ENCODE data around the gene PRKCE. TPM values are rescaled to one million over a fixed set of nuclear protein-coding genes. Genes with fewer than 3 reads are reported as not detected.

Gene PRKCE
- total and polyA plus RNA-seq, 2 donors (not counting 3 experiments of a cell fraction or from before 2014, with no cell fraction given): 27.9 to 33.9 TPM

DNA sequence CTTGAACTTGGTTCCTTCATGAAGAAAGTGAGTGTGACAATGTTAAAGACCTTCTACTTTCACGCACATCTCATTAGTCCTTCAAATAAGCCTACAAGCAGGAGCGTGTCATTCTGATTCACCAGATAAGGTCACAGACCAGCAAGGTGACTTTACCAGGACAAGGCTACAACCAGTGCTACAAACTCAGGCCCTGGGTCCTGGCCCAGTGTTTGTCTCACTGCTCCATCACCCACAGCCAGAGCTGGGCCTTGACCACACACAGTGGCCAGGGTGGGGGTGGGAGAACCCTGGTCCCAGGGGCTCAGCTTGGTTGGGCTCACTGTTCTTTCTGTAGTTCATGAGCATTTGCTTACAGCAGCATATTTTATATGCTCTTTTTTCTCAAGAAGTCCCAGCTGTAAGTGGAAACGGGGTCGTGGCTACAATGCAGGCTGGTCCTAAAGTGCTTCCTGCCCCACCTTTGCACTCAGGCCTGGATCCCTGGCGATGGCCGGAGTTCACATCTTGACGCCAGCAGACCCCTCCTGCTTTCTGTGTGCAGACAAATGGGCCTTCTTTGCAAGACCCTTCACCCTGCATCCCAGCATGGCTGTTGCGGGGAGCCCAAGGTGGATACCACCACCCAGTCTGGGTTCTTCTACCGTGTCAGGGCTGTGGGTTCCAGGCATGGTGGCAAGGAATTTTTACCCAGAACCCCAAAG lies 492.1 kb downstream of the PRKCE start:
- no peaks in the 10 kb centered on the region for H3K79me2 ChIP-seq (ENCODE audit: control insufficient read depth, insufficient read depth, low read length)
- ChIA-PET CTCF (interaction anchor here (0.6 to 1.6 kb wide), 3 partner anchors 46 to 114 kb away, joined by 3 read pairs; no protein-coding TSS in a partner anchor), POLR2A (no interaction called here)
- no peaks in the 10 kb centered on the region for H4K20me1 ChIP-seq (replicated peaks; ENCODE audit: control insufficient read depth, extremely low read depth, insufficient read depth, low read length)
- TF ChIP-seq MYC (IDR thresholded peaks at IDR 0.05; ENCODE audit: low read depth, low read length): no peak
- no peak for TF ChIP-seq POLR2AphosphoS5 (IDR thresholded peaks at IDR 0.05; ENCODE audit: insufficient read depth, low read depth, low read length)
- no peak for TF ChIP-seq JUN (IDR thresholded peaks at IDR 0.05; ENCODE audit: borderline replicate concordance, insufficient read depth, insufficient read length, low read depth)
- TF ChIP-seq, protein P1, sequence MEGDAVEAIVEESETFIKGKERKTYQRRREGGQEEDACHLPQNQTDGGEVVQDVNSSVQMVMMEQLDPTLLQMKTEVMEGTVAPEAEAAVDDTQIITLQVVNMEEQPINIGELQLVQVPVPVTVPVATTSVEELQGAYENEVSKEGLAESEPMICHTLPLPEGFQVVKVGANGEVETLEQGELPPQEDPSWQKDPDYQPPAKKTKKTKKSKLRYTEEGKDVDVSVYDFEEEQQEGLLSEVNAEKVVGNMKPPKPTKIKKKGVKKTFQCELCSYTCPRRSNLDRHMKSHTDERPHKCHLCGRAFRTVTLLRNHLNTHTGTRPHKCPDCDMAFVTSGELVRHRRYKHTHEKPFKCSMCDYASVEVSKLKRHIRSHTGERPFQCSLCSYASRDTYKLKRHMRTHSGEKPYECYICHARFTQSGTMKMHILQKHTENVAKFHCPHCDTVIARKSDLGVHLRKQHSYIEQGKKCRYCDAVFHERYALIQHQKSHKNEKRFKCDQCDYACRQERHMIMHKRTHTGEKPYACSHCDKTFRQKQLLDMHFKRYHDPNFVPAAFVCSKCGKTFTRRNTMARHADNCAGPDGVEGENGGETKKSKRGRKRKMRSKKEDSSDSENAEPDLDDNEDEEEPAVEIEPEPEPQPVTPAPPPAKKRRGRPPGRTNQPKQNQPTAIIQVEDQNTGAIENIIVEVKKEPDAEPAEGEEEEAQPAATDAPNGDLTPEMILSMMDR (IDR thresholded peaks at IDR 0.05; ENCODE audit: extremely low read depth in 1 of 2, insufficient read depth in 1 of 2, low read depth in 1 of 2, low read length in 2 of 2): no peak
- no peak for TF ChIP-seq GATA2 (IDR thresholded peaks at IDR 0.05; ENCODE audit: insufficient read depth, insufficient read length, low read depth, low read length)
- no peak for TF ChIP-seq FOS (IDR thresholded peaks at IDR 0.05; ENCODE audit: borderline replicate concordance, insufficient read depth, low read length)
- TF ChIP-seq, protein P2, sequence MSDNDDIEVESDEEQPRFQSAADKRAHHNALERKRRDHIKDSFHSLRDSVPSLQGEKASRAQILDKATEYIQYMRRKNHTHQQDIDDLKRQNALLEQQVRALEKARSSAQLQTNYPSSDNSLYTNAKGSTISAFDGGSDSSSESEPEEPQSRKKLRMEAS (IDR thresholded peaks at IDR 0.05; ENCODE audit: insufficient read depth, insufficient read length): no peak
- TF ChIP-seq EZH2 (IDR thresholded peaks at IDR 0.05; ENCODE audit: borderline replicate concordance, low read depth, low read length, severe bottlenecking): no peak
- TF ChIP-seq POLR2A (IDR thresholded peaks at IDR 0.05; ENCODE audit: low read depth, low read length): no peak
- no peaks in the 10 kb centered on the region for H3K9me3 ChIP-seq (replicated peaks; ENCODE audit: control insufficient read depth, insufficient read depth, low read length)
- H3K4me3 ChIP-seq (replicated peaks in 1 of 3; ENCODE audit: insufficient read depth in 1 of 3, low read depth in 1 of 3, low read length in 3 of 3): no peak overlapping the region
- no TSS peak for BruUV-seq (replicated peaks)
- H3K36me3 ChIP-seq (ENCODE audit: control insufficient read depth in 2 of 2, extremely low read depth in 1 of 2, insufficient read depth in 2 of 2, low read length in 2 of 2): peaks cover 3 to 9% of the 10 kb centered on the region in 2 experiments
- DNase-seq (ENCODE audit: low read depth, low spot score) (no peak), FAIRE-seq (no peak)
- dilution Hi-C loops (cut with MboI; ENCODE audit: extremely low pct_ligation_motif_present, low sequenced_read_pairs): no loop called here
- H3K9me1 ChIP-seq (replicated peaks; ENCODE audit: control insufficient read depth, extremely low read depth, insufficient read depth, low read length): no peaks in the 10 kb centered on the region
- intact Hi-C loops (cut with micrococcal nuclease): no loop called here
- H3K27me3 ChIP-seq (ENCODE audit: control insufficient read depth in 2 of 2, insufficient read depth in 2 of 2, low read length in 2 of 2): no peaks in the 10 kb centered on the region
- no peak overlapping the region for H3K27ac ChIP-seq (ENCODE audit: insufficient read depth, low read depth, low read length)
- H3K4me2 ChIP-seq (ENCODE audit: insufficient read depth, low read length): no peak overlapping the region
- peaks cover 13% of the 10 kb centered on the region for H3K4me1 ChIP-seq (ENCODE audit: control insufficient read depth, extremely low read depth, insufficient read depth, low read length)
- no peak overlapping the region for H3K9ac ChIP-seq (replicated peaks; ENCODE audit: extremely low read depth, insufficient read depth, low read length)
- H2AFZ ChIP-seq (ENCODE audit: low read depth, low read length): no peak overlapping the region
